ENCODE data around the gene ACVRL1. TPM values are rescaled to one million over a fixed set of nuclear protein-coding genes. Genes with fewer than 3 reads are reported as not detected.
A peak's percentile ranks its signal among the peaks of the same experiment; 100 is the strongest.

The ACVRL1 gene
- total RNA-seq, 4 donors from 2014 or later = 31.2 to 43.4 (median 39.0) TPM

DNA sequence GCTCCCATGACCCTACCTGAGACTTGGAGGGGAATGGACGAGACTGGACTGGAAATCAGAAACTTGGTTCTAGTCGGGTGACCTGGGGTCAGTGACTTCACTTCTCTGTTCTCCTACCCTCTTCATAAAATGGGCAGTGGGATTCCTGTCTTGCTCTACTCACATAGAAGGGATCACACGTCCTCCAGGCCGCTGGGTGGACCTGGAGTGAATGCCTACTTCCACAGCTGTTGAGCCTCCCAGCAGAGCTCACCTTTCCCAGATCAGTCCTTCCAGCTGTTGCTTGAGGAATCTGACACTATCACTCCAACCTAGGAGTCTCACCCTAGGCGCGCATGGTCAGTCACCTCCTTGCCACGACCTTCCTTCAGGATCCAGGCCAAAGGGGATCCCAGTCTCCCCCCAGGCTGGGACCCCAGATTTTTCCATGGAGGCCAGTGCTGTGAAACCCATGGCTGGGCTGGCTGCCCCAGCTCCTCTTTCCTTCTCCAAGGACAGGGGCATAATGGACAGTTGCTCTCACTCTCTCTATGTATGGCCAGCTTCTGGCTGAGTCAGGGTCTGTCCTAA lies 637 bp downstream of the ACVRL1 start:
- Histone ChIP-seq H3K4me1 (peaks cover 80% of the 10 kb centered on the region), H3K27me3 (peaks cover 11% of the 10 kb centered on the region), H3K27ac (peak overlapping the region; percentile 92), H3K36me3 (no peaks in the 10 kb centered on the region), H3K4me3 (peak overlapping the region; percentile 58), H3K9me3 (no peaks in the 10 kb centered on the region)
- 77% methylated on average over 6 of the region's 7 CpGs for WGBS
- DNase-seq (ENCODE audit: low spot score in 2 of 2) = peak in 1 of 2 donors; percentile 57
- TF ChIP-seq POLR2AphosphoS5 (IDR thresholded peaks at IDR 0.05) (no peak), POLR2A (IDR thresholded peaks at IDR 0.05) (no peak), EP300 (IDR thresholded peaks at IDR 0.05) (no peak)
- TF ChIP-seq, protein P1, sequence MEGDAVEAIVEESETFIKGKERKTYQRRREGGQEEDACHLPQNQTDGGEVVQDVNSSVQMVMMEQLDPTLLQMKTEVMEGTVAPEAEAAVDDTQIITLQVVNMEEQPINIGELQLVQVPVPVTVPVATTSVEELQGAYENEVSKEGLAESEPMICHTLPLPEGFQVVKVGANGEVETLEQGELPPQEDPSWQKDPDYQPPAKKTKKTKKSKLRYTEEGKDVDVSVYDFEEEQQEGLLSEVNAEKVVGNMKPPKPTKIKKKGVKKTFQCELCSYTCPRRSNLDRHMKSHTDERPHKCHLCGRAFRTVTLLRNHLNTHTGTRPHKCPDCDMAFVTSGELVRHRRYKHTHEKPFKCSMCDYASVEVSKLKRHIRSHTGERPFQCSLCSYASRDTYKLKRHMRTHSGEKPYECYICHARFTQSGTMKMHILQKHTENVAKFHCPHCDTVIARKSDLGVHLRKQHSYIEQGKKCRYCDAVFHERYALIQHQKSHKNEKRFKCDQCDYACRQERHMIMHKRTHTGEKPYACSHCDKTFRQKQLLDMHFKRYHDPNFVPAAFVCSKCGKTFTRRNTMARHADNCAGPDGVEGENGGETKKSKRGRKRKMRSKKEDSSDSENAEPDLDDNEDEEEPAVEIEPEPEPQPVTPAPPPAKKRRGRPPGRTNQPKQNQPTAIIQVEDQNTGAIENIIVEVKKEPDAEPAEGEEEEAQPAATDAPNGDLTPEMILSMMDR (IDR thresholded peaks at IDR 0.05) = no peak

DNA sequence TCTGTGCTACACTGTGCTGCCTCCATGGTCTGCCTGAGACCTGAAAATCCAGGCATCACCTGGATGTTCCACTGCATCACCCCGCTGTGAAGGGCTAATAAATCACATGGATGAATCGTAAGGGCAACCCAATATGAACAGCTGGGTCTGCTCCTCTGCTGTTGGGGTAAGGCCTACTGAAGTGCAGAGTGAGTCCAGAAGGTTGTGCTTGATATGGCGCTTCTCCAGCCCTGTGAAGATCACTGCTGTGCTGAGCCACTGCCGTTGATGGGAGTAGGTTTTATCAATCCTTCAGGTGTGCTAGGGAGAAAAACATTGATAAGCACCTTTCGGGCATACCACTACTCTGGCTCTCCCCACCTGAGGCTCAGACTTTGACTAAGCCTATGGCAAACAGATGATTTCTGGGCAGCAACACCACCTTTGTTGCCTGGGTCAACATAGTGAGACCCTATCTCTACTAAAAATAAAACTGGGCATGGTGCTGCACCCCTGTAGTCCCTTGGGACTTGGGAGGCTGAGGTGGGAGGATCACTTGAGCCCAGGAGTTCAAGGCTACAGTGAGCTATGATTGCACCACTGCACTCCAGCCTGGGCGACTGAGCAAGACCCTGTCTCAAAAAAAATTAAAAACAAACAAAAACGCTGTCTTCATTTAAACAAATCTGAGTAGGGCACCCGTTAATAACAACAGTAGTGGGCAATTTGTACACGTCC lies 1.7 kb downstream of the ACVRL1 start:
- Histone ChIP-seq H3K4me1 (peaks cover 90% of the 10 kb centered on the region), H3K4me3 (peak overlapping the region; percentile 58), H3K27me3 (peaks cover 11% of the 10 kb centered on the region), H3K27ac (no peak overlapping the region), H3K36me3 (no peaks in the 10 kb centered on the region), H3K9me3 (no peaks in the 10 kb centered on the region)
- WGBS = 79% methylated on average over 9 of the region's 9 CpGs
- TF ChIP-seq, protein P1 (IDR thresholded peaks at IDR 0.05) = no peak
- TF ChIP-seq EP300 (IDR thresholded peaks at IDR 0.05) (no peak), POLR2A (IDR thresholded peaks at IDR 0.05) (no peak), POLR2AphosphoS5 (IDR thresholded peaks at IDR 0.05) (no peak)
- DNase-seq (ENCODE audit: low spot score in 2 of 2) = no peak

DNA sequence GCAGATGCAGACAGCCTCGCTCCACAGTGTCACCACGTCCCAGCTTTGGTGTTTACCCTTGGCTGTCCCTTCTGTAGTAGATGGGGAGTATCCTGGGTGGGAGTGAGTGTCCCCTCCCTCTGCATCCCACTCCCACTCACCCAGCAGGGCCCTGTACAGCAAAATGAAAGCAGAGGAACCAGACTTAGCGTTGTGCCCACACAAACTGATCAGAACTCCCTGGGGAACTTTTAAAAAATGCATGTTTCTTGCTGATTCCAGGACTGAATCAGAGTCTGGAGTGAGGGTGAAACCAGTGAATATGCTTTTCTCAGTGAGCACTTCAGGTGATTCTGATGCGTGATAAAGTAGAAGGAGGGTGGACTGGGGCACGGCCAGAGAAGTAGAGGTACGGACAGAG lies 2.9 kb downstream of the ACVRL1 start:
- Histone ChIP-seq H3K27me3 (peaks cover 11% of the 10 kb centered on the region), H3K9me3 (no peaks in the 10 kb centered on the region), H3K4me1 (peaks cover 83% of the 10 kb centered on the region), H3K4me3 (peak overlapping the region; percentile 11), H3K27ac (no peak overlapping the region), H3K36me3 (peaks cover 3% of the 10 kb centered on the region)
- TF ChIP-seq POLR2A (IDR thresholded peaks at IDR 0.05) (no peak), POLR2AphosphoS5 (IDR thresholded peaks at IDR 0.05) (no peak), EP300 (IDR thresholded peaks at IDR 0.05) (no peak)
- TF ChIP-seq, protein P1 (IDR thresholded peaks at IDR 0.05) = no peak
- DNase-seq (ENCODE audit: low spot score in 2 of 2) = peak in 1 of 2 donors; percentile 45
- WGBS = 71% methylated on average over 6 of the region's 6 CpGs

DNA sequence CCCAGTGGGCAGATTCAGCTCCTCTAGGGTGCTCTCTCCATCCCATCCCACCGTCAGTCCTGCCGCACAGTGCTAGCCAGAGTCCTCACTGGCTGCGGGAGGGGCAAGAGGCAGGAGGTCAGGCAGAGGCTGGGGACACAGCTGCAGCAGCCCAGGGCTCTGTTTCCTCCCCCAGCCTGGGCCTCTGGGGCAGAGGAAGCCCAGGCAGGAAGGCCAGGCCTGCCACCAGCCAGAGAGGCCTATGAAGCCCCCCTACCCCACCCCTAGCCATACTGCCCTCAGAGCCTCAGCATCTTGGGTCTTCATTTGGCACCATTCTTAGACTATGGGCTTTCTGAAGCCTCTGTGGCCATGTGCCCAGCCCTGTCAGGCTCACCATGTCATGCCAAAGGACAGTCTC lies 3.4 kb downstream of the ACVRL1 start:
- H3K36me3 ChIP-seq = peaks cover 9% of the 10 kb centered on the region
- H3K4me3 ChIP-seq = peak overlapping the region; percentile 11
- H3K27ac ChIP-seq = peak overlapping the region; percentile 7
- peaks cover 78% of the 10 kb centered on the region for H3K4me1 ChIP-seq
- H3K27me3 ChIP-seq = peaks cover 11% of the 10 kb centered on the region
- no peaks in the 10 kb centered on the region for H3K9me3 ChIP-seq
- peak in 1 of 2 donors; percentile 59 for DNase-seq (ENCODE audit: low spot score in 2 of 2)
- 43% methylated on average over 3 of the region's 3 CpGs for WGBS
- no peak for TF ChIP-seq POLR2A (IDR thresholded peaks at IDR 0.05)
- TF ChIP-seq, protein P1 (IDR thresholded peaks at IDR 0.05) = no peak
- no peak for TF ChIP-seq EP300 (IDR thresholded peaks at IDR 0.05)
- no peak for TF ChIP-seq POLR2AphosphoS5 (IDR thresholded peaks at IDR 0.05)

DNA sequence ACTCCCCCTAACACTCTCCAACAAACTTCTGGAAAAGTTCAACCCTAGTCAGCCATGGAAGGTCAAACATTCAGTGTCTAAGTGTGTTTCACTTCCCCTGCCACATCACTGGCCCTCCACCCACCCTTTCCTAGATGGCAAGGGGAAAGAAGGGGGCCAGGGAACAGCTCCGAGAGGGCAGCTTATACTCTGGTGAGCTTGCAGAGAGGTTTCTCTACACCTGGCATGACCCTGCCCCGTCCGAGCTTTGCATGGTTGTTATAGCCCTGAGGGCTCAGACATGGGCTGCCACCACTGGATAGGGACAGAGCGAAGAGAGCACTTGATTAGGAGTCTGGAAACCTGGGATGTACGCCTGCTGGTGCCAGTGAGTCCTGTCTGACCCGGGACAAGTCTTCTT lies 4.0 kb downstream of the ACVRL1 start:
- H3K4me1 ChIP-seq = peaks cover 71% of the 10 kb centered on the region
- H3K4me3 ChIP-seq = no peak overlapping the region
- TF ChIP-seq, protein P1 (IDR thresholded peaks at IDR 0.05) = no peak
- TF ChIP-seq POLR2A (IDR thresholded peaks at IDR 0.05) (no peak), POLR2AphosphoS5 (IDR thresholded peaks at IDR 0.05) (no peak)
- DNase-seq (ENCODE audit: low spot score in 2 of 2) = peak in 1 of 2 donors; percentile 56
- H3K9me3 ChIP-seq = no peaks in the 10 kb centered on the region
- H3K36me3 ChIP-seq = peaks cover 9% of the 10 kb centered on the region
- 83% methylated on average over 6 of the region's 6 CpGs for WGBS
- peaks cover 11% of the 10 kb centered on the region for H3K27me3 ChIP-seq
- peak overlapping the region; percentile 7 for H3K27ac ChIP-seq

Data from suprapubic skin (tissue), 4 donors.